ENCODE measurements around the gene PTPRN2. TPM values are rescaled to one million over a fixed set of nuclear protein-coding genes. Genes with fewer than 3 reads are reported as not detected.

PTPRN2 gene
- total and polyA plus RNA-seq, 2 donors (not counting 1 experiment from before 2014, with no cell fraction given): 0.54 to 1.2 TPM

DNA sequence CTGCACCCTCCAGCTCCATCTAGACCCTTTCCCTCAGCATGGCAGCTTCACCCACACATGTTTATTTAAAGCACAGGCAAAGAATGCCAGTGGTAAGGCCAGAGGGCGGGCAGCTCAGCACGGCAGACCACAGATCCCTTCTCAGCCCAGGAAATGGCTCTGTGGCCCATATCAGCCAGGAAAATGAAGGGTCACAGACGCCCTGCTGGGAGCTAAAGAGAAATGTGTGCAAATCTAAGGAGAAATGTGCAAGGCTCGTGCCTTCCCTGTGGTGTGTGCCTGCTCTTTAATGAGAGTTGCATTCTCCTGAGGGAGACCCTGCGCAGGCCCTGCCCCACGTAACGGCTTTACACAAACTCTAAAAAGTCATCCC lies 23.0 kb downstream of the PTPRN2 start:
- no peak overlapping the region for H2AFZ ChIP-seq (ENCODE audit: low read length)
- no peaks in the 10 kb centered on the region for H4K20me1 ChIP-seq (ENCODE audit: control insufficient read depth, extremely low read depth, insufficient read depth, low read length)
- no peak overlapping the region for H3K27ac ChIP-seq (ENCODE audit: insufficient read depth, low read length)
- H3K9ac ChIP-seq (ENCODE audit: insufficient read depth, low read length): no peak overlapping the region
- no peak overlapping the region for H3K4me2 ChIP-seq (ENCODE audit: extremely low read depth, insufficient read depth, low read length)
- H3K27me3 ChIP-seq (ENCODE audit: control insufficient read depth, insufficient read depth, low read length): no peaks in the 10 kb centered on the region
- H3K4me3 ChIP-seq (replicated peaks in 1 of 4; ENCODE audit: control extremely low read depth in 1 of 4, insufficient read depth in 1 of 4, low read depth in 3 of 4, low read length in 4 of 4): no peak overlapping the region
- no peaks in the 10 kb centered on the region for H3K79me2 ChIP-seq (ENCODE audit: control insufficient read depth, insufficient read depth, low read length)
- no peaks in the 10 kb centered on the region for H3K4me1 ChIP-seq (ENCODE audit: control insufficient read depth, extremely low read depth, insufficient read depth, low read length)
- TF ChIP-seq EZH2 (IDR thresholded peaks at IDR 0.05; ENCODE audit: low read length, missing control alignments): no peak
- TF ChIP-seq, protein P1, sequence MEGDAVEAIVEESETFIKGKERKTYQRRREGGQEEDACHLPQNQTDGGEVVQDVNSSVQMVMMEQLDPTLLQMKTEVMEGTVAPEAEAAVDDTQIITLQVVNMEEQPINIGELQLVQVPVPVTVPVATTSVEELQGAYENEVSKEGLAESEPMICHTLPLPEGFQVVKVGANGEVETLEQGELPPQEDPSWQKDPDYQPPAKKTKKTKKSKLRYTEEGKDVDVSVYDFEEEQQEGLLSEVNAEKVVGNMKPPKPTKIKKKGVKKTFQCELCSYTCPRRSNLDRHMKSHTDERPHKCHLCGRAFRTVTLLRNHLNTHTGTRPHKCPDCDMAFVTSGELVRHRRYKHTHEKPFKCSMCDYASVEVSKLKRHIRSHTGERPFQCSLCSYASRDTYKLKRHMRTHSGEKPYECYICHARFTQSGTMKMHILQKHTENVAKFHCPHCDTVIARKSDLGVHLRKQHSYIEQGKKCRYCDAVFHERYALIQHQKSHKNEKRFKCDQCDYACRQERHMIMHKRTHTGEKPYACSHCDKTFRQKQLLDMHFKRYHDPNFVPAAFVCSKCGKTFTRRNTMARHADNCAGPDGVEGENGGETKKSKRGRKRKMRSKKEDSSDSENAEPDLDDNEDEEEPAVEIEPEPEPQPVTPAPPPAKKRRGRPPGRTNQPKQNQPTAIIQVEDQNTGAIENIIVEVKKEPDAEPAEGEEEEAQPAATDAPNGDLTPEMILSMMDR (conservative IDR thresholded peaks at IDR 0.05 in 1 of 2, IDR thresholded peaks at IDR 0.05 in 1 of 2; ENCODE audit: low read depth in 1 of 2, low read length in 2 of 2): no peak
- no peaks in the 10 kb centered on the region for H3K36me3 ChIP-seq (ENCODE audit: control insufficient read depth, insufficient read depth, low read length)
- no peaks in the 10 kb centered on the region for H3K9me3 ChIP-seq (ENCODE audit: control insufficient read depth, insufficient read depth, low read depth, low read length)
- no peak for DNase-seq (ENCODE audit: low read depth in 2 of 2)

DNA sequence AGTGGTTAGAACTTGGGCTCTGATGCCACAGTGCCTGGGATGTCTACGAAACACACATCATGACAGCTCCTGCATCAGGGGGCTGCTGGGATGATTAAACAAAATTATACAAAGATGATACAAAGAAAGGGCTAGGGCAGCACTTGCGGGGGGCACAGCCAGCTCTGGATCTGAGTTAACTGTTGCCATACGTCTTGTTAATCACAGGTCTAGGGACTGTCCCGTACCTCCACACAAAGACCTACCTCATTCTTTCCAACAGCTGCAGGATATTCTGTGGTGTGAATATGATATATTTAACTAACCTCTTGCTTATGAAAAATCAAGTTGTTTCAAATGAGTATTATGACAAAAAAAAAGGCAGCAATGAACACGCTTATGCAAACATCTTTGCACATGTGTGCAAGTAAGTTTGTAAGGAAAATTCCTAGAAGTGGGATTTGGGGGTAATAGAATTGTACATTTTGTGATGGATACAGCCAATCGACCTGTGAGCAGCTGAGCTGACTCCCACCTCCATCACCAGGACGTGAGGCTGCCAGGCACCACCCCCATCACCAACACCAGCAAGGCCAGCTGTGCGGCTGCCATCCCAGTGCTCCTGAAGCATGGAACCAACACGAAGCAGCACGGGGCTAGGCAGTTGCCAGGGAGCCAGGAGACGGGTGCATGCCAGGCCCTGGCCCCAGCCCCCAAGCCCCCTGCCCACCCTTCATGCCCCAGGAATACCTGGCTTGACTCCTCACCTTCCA lies 23.5 kb downstream of the PTPRN2 start:
- no peak for TF ChIP-seq EZH2 (IDR thresholded peaks at IDR 0.05; ENCODE audit: low read length, missing control alignments)
- TF ChIP-seq, protein P1 (conservative IDR thresholded peaks at IDR 0.05 in 1 of 2, IDR thresholded peaks at IDR 0.05 in 1 of 2; ENCODE audit: low read depth in 1 of 2, low read length in 2 of 2): no peak
- H3K27me3 ChIP-seq (ENCODE audit: control insufficient read depth, insufficient read depth, low read length): no peaks in the 10 kb centered on the region
- H3K4me3 ChIP-seq (replicated peaks in 1 of 4; ENCODE audit: control extremely low read depth in 1 of 4, insufficient read depth in 1 of 4, low read depth in 3 of 4, low read length in 4 of 4): no peak overlapping the region
- no peaks in the 10 kb centered on the region for H4K20me1 ChIP-seq (ENCODE audit: control insufficient read depth, extremely low read depth, insufficient read depth, low read length)
- H3K9me3 ChIP-seq (ENCODE audit: control insufficient read depth, insufficient read depth, low read depth, low read length): no peaks in the 10 kb centered on the region
- no peaks in the 10 kb centered on the region for H3K79me2 ChIP-seq (ENCODE audit: control insufficient read depth, insufficient read depth, low read length)
- H3K4me2 ChIP-seq (ENCODE audit: extremely low read depth, insufficient read depth, low read length): no peak overlapping the region
- no peaks in the 10 kb centered on the region for H3K4me1 ChIP-seq (ENCODE audit: control insufficient read depth, extremely low read depth, insufficient read depth, low read length)
- H2AFZ ChIP-seq (ENCODE audit: low read length): no peak overlapping the region
- no peak for DNase-seq (ENCODE audit: low read depth in 2 of 2)
- no peak overlapping the region for H3K9ac ChIP-seq (ENCODE audit: insufficient read depth, low read length)
- H3K36me3 ChIP-seq (ENCODE audit: control insufficient read depth, insufficient read depth, low read length): no peaks in the 10 kb centered on the region
- no peak overlapping the region for H3K27ac ChIP-seq (ENCODE audit: insufficient read depth, low read length)

DNA sequence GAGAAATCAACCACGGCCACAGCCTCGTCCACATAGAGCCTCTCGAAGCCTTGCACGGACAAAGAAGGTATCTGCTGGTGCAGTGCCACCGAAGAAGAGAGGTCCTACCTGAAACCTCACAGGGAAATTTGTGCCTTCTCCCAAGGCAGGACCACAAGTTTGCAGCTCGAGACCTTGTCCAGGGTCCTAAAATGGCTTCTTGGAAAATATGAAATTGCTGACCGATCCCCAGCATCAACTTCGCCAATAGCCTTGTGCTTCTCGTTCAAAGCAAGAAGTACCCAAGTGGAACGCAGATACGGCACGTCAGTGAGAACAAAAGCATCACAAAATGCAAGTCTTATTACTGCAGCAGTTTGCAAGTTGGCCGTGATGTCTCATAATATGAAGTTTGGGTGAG lies 24.6 kb downstream of the PTPRN2 start:
- Histone ChIP-seq H4K20me1 (ENCODE audit: control insufficient read depth, extremely low read depth, insufficient read depth, low read length) (no peaks in the 10 kb centered on the region), H3K36me3 (ENCODE audit: control insufficient read depth, insufficient read depth, low read length) (no peaks in the 10 kb centered on the region), H2AFZ (ENCODE audit: low read length) (no peak overlapping the region), H3K4me3 (replicated peaks in 1 of 4; ENCODE audit: control extremely low read depth in 1 of 4, insufficient read depth in 1 of 4, low read depth in 3 of 4, low read length in 4 of 4) (no peak overlapping the region), H3K27ac (ENCODE audit: insufficient read depth, low read length) (no peak overlapping the region), H3K79me2 (ENCODE audit: control insufficient read depth, insufficient read depth, low read length) (no peaks in the 10 kb centered on the region), H3K4me2 (ENCODE audit: extremely low read depth, insufficient read depth, low read length) (no peak overlapping the region), H3K27me3 (ENCODE audit: control insufficient read depth, insufficient read depth, low read length) (no peaks in the 10 kb centered on the region), H3K4me1 (ENCODE audit: control insufficient read depth, extremely low read depth, insufficient read depth, low read length) (no peaks in the 10 kb centered on the region), H3K9me3 (ENCODE audit: control insufficient read depth, insufficient read depth, low read depth, low read length) (no peaks in the 10 kb centered on the region), H3K9ac (ENCODE audit: insufficient read depth, low read length) (no peak overlapping the region)
- no peak for TF ChIP-seq EZH2 (IDR thresholded peaks at IDR 0.05; ENCODE audit: low read length, missing control alignments)
- TF ChIP-seq, protein P1 (conservative IDR thresholded peaks at IDR 0.05 in 1 of 2, IDR thresholded peaks at IDR 0.05 in 1 of 2; ENCODE audit: low read depth in 1 of 2, low read length in 2 of 2): no peak
- DNase-seq (ENCODE audit: low read depth in 2 of 2): no peak

Measured in fibroblast of lung (primary cell).